OCI-LY1 (cell line): ENCODE results near the gene DFFA.

Experiments
- EZH2 ChIP-seq: fragments of 200-600 bp; sonication (generic), shearing (Covaris generic); IDR thresholded peaks from 2 replicates; pipeline ENCODE4 v1.8.0; 2017; ENCODE audit warnings: borderline replicate concordance, mixed run types, mild to moderate bottlenecking, antibody characterized with exemption, low read length, moderate library complexity, mixed read lengths
- TF ChIP-seq, protein P1 (sequence below): fragments of 200-600 bp; sonication (generic), shearing (Covaris generic); IDR thresholded peaks from 2 replicates; pipeline ENCODE4 v1.5.1; 2017; ENCODE audit warnings: mild to moderate bottlenecking, antibody characterized with exemption, low read length, moderate library complexity, mixed read lengths

- TF ChIP-seq, protein P1, sequence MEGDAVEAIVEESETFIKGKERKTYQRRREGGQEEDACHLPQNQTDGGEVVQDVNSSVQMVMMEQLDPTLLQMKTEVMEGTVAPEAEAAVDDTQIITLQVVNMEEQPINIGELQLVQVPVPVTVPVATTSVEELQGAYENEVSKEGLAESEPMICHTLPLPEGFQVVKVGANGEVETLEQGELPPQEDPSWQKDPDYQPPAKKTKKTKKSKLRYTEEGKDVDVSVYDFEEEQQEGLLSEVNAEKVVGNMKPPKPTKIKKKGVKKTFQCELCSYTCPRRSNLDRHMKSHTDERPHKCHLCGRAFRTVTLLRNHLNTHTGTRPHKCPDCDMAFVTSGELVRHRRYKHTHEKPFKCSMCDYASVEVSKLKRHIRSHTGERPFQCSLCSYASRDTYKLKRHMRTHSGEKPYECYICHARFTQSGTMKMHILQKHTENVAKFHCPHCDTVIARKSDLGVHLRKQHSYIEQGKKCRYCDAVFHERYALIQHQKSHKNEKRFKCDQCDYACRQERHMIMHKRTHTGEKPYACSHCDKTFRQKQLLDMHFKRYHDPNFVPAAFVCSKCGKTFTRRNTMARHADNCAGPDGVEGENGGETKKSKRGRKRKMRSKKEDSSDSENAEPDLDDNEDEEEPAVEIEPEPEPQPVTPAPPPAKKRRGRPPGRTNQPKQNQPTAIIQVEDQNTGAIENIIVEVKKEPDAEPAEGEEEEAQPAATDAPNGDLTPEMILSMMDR: no peak
- no peak for TF ChIP-seq EZH2
These were observed 926 bp upstream of the DFFA start for GRCh38 chr1:10473145-10473765.
